ENCODE measurements around the gene CXCR4. TPM values are rescaled to one million over a fixed set of nuclear protein-coding genes. Genes with fewer than 3 reads are reported as not detected.

CXCR4 gene
- total and polyA plus RNA-seq, 11 donors: 1.1 to 21.3 (median 3.7) TPM

DNA sequence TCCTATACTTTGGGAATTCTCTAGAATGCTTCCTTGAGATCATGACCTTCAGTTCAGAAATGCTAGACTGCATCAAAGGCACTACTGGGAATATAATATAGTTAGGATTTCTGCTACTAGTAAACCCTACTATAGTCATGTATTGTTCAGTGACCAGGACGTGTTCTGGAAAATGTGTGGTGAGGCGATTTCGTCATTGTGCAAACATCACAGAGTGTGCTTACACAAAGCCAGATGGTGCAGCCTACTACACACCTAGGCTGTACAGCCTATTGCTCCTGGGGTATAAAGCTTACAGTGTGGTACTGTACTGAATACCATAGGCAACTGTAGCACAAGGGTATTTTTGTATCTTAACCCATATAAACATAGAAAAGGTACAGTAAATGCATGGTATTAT lies 13.0 kb downstream of the CXCR4 start:
- H3K27ac ChIP-seq: no peak overlapping the region
- DNase-seq (no peak), ATAC-seq (no peak)
- peaks cover 0 to 5% (median 0%) of the 10 kb centered on the region in 12 donors for H3K4me1 ChIP-seq
- 90 to 95% (median 94%) methylated on average over 3 of the region's 3 CpGs for WGBS, 4 donors
- intact Hi-C loops (cut with DNase I): loop anchor here in 1 of 10 donors (10.0 kb wide), 1 partner anchor 280 kb away; no protein-coding TSS in a partner anchor
- H3K9me3 ChIP-seq: no peaks in the 10 kb centered on the region
- H3K36me3 ChIP-seq: no peaks in the 10 kb centered on the region
- no peak for TF ChIP-seq POLR2A (IDR thresholded peaks at IDR 0.05)
- no peak for TF ChIP-seq CTCF (IDR thresholded peaks at IDR 0.05)
- no peak overlapping the region for H3K4me3 ChIP-seq
- peaks cover 0 to 7% (median 0%) of the 10 kb centered on the region in 9 donors for H3K27me3 ChIP-seq

- Histone ChIP-seq H3K4me3 (no peak overlapping the region), H3K27ac (no peak overlapping the region), H3K9me3 (no peaks in the 10 kb centered on the region), H3K4me1 (no peaks in the 10 kb centered on the region), H3K36me3 (no peaks in the 10 kb centered on the region), H3K27me3 (peaks cover 0 to 2% (median 0%) of the 10 kb centered on the region in 9 donors)
- TF ChIP-seq POLR2A (IDR thresholded peaks at IDR 0.05) (no peak), CTCF (IDR thresholded peaks at IDR 0.05) (no peak)
- intact Hi-C loops (cut with DNase I): loop anchor here in 1 of 10 donors (10.0 kb wide), 1 partner anchor 284 kb away; no protein-coding TSS in a partner anchor
- no peak for DNase-seq
- ATAC-seq: no peak
- 94 to 98% (median 96%) methylated on average over 2 of the region's 2 CpGs for WGBS, 4 donors
Observed at GRCh38 chr2:136101042-136101441, 16.9 kb downstream of the CXCR4 start.

DNA sequence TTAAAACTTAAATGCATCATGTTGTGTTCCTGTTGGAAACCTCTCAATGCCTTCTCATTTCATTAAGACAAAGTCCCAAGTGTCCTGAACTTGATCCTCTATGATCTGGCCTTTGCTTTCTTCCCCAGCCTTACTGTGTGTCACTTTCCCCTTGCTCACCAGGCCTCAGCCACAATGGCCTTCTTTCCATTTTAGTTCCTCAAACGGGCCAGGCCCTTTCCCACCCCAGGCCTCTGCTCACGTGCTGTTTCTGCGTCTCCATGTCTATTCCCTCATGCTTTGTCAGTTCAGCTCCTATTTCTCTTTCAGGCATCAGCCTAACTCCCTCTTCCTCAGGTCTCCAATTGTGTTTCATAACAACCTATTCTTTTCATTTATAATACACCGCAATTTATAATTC lies 19.5 kb downstream of the CXCR4 start:
- no peaks in the 10 kb centered on the region for H3K9me3 ChIP-seq
- no peak overlapping the region for H3K4me3 ChIP-seq
- DNase-seq: peak in 2 of 5 donors; percentile 30 to 37
- TF ChIP-seq POLR2A (IDR thresholded peaks at IDR 0.05) (no peak), CTCF (IDR thresholded peaks at IDR 0.05) (no peak)
- intact Hi-C loops (cut with DNase I): no loop called here
- H3K36me3 ChIP-seq: no peaks in the 10 kb centered on the region
- ATAC-seq: no peak
- H3K4me1 ChIP-seq: no peaks in the 10 kb centered on the region
- peaks cover 0 to 2% (median 0%) of the 10 kb centered on the region in 9 donors for H3K27me3 ChIP-seq
- H3K27ac ChIP-seq: no peak overlapping the region
- 78 to 86% (median 83%) methylated on average over 4 of the region's 4 CpGs for WGBS, 4 donors

- intact Hi-C loops (cut with DNase I): no loop called here
- no peaks in the 10 kb centered on the region for H3K36me3 ChIP-seq
- ATAC-seq (no peak), DNase-seq (no peak)
- WGBS, 4 donors: 52 to 60% (median 56%) methylated on average over 3 of the region's 3 CpGs
- H3K9me3 ChIP-seq: no peaks in the 10 kb centered on the region
- no peak overlapping the region for H3K4me3 ChIP-seq
- TF ChIP-seq POLR2A (IDR thresholded peaks at IDR 0.05) (no peak), CTCF (IDR thresholded peaks at IDR 0.05) (no peak)
- H3K4me1 ChIP-seq: no peaks in the 10 kb centered on the region
- H3K27me3 ChIP-seq: peaks cover 0 to 2% (median 0%) of the 10 kb centered on the region in 9 donors
- no peak overlapping the region for H3K27ac ChIP-seq
Observed at GRCh38 chr2:136093583-136093982, 24.4 kb downstream of the CXCR4 start.
